ENCODE measurements around the gene TIMP2. TPM values are rescaled to one million over a fixed set of nuclear protein-coding genes. Genes with fewer than 3 reads are reported as not detected.
A peak's percentile ranks its signal among the peaks of the same experiment; 100 is the strongest.

The TIMP2 gene
- total RNA-seq, 1 experiment from 2014 or later: 64.8 TPM

DNA sequence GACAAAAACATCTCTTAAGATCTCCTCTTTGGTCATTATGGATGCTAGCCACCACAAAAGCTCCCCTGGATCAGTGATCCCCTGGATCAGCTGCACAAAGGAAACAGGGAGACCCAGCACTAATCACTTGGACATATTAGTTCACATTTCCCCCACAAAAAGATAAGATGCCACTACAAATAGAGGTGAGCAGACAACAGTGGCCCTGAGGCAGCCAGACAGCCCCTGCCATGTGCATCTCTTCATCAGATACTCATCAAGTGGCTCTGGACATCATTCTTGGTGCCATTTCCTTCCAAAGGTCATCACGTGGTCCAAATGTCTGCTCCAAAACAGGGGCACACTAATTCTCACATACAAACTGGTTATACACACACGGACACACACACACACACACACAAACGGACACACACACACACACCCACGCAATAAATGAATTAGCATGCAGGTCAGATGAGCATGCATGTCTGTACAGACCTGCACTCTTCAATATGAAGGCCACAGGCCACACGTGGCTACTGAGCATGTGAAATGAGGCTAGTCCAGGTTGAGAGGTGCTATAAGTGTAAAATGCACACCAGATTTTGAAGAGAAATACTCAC, 88.7 kb downstream of the TIMP2 start:
- ChIA-PET RAD21 (ENCODE audit: low non-redundant PET in 1 of 2, low total read pairs in 2 of 2, uncharacterized antibody in 2 of 2, unreplicated experiment in 2 of 2) (no interaction called here), POLR2A (no interaction called here), CTCF (no interaction called here)
- peaks cover 53 to 67% of the 10 kb centered on the region in 2 experiments; a peak in 3 of 4 replicates for H3K36me3 ChIP-seq (ENCODE audit: control insufficient read depth in 1 of 2, insufficient read depth in 2 of 2, low read length in 2 of 2)
- no peak overlapping the region for H3K4me2 ChIP-seq (ENCODE audit: low read length)
- intact Hi-C loops (cut with micrococcal nuclease): no loop called here
- DNase-seq (ENCODE audit: low read depth, low spot score) (no peak), ATAC-seq (no peak)
- H3K9me3 ChIP-seq (ENCODE audit: control insufficient read depth in 1 of 2, insufficient read depth in 1 of 2, low read depth in 1 of 2, low read length in 2 of 2): no peaks in the 10 kb centered on the region
- TF ChIP-seq ELF1 (IDR thresholded peaks at IDR 0.05; ENCODE audit: borderline replicate concordance, low read depth) (no peak), EZH2 (IDR thresholded peaks at IDR 0.05) (no peak), SP1 (IDR thresholded peaks at IDR 0.05; ENCODE audit: low read depth) (no peak), ZFX (IDR thresholded peaks at IDR 0.05) (0 out of 2 replicates have a peak, but pooled peaks have one; percentile 10), POLR2A (IDR thresholded peaks at IDR 0.05; ENCODE audit: borderline replicate concordance, extremely low read depth, insufficient read depth, insufficient read length) (no peak), EZH2phosphoT487 (IDR thresholded peaks at IDR 0.05; ENCODE audit: borderline replicate concordance) (no peak)
- TF ChIP-seq, protein P1, sequence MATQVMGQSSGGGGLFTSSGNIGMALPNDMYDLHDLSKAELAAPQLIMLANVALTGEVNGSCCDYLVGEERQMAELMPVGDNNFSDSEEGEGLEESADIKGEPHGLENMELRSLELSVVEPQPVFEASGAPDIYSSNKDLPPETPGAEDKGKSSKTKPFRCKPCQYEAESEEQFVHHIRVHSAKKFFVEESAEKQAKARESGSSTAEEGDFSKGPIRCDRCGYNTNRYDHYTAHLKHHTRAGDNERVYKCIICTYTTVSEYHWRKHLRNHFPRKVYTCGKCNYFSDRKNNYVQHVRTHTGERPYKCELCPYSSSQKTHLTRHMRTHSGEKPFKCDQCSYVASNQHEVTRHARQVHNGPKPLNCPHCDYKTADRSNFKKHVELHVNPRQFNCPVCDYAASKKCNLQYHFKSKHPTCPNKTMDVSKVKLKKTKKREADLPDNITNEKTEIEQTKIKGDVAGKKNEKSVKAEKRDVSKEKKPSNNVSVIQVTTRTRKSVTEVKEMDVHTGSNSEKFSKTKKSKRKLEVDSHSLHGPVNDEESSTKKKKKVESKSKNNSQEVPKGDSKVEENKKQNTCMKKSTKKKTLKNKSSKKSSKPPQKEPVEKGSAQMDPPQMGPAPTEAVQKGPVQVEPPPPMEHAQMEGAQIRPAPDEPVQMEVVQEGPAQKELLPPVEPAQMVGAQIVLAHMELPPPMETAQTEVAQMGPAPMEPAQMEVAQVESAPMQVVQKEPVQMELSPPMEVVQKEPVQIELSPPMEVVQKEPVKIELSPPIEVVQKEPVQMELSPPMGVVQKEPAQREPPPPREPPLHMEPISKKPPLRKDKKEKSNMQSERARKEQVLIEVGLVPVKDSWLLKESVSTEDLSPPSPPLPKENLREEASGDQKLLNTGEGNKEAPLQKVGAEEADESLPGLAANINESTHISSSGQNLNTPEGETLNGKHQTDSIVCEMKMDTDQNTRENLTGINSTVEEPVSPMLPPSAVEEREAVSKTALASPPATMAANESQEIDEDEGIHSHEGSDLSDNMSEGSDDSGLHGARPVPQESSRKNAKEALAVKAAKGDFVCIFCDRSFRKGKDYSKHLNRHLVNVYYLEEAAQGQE (IDR thresholded peaks at IDR 0.05; ENCODE audit: low read depth): no peak
- no peaks in the 10 kb centered on the region for H3K9me2 ChIP-seq (ENCODE audit: insufficient read depth)
- no peak overlapping the region for H3K9ac ChIP-seq (ENCODE audit: low read length)
- H4K20me1 ChIP-seq (ENCODE audit: insufficient read depth): peaks cover 3% of the 10 kb centered on the region; the same call in 1 of the 2 replicates
- H3K27ac ChIP-seq (ENCODE audit: low read depth, low read length): no peak overlapping the region
- H3K27me3 ChIP-seq (ENCODE audit: insufficient read depth, low read length): no peaks in the 10 kb centered on the region
- H3K4me3 ChIP-seq (replicated peaks in 1 of 2; ENCODE audit: low read depth in 1 of 2, low read length in 2 of 2): no peak overlapping the region
- BruUV-seq (replicated peaks): no TSS peak
- peaks cover 10 to 15% of the 10 kb centered on the region in 2 experiments for H3K4me1 ChIP-seq (ENCODE audit: control insufficient read depth in 1 of 2, insufficient read depth in 2 of 2, low read length in 2 of 2)
- peaks cover 90% of the 10 kb centered on the region for H3K79me2 ChIP-seq (ENCODE audit: insufficient read depth, low read length)
- no peak overlapping the region for H2AFZ ChIP-seq (ENCODE audit: low read depth, low read length, poor library complexity, severe bottlenecking)

Measured in HCT116 (cell line).